ENCODE data around the gene GNAT2.

GNAT2 gene

GRCh38 chr1:109624201-109625010 is 5.0 kb upstream of the GNAT2 start:
- TF ChIP-seq, protein P1, sequence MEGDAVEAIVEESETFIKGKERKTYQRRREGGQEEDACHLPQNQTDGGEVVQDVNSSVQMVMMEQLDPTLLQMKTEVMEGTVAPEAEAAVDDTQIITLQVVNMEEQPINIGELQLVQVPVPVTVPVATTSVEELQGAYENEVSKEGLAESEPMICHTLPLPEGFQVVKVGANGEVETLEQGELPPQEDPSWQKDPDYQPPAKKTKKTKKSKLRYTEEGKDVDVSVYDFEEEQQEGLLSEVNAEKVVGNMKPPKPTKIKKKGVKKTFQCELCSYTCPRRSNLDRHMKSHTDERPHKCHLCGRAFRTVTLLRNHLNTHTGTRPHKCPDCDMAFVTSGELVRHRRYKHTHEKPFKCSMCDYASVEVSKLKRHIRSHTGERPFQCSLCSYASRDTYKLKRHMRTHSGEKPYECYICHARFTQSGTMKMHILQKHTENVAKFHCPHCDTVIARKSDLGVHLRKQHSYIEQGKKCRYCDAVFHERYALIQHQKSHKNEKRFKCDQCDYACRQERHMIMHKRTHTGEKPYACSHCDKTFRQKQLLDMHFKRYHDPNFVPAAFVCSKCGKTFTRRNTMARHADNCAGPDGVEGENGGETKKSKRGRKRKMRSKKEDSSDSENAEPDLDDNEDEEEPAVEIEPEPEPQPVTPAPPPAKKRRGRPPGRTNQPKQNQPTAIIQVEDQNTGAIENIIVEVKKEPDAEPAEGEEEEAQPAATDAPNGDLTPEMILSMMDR (IDR thresholded peaks at IDR 0.05; ENCODE audit: low read depth, low read length, missing control alignments) = no peak
- H3K4me3 ChIP-seq (replicated peaks; ENCODE audit: low read depth, low read length) = peak overlapping the region; percentile 24
- no peak for DNase-seq (ENCODE audit: extremely low read depth, low read depth)

- TF ChIP-seq, protein P1 (IDR thresholded peaks at IDR 0.05; ENCODE audit: low read depth, low read length, missing control alignments) = no peak
- DNase-seq (ENCODE audit: extremely low read depth, low read depth) = no peak
- H3K4me3 ChIP-seq (replicated peaks; ENCODE audit: low read depth, low read length) = peak overlapping the region; percentile 24
Observed at GRCh38 chr1:109623601-109624161, 4.3 kb upstream of the GNAT2 start.

- peak overlapping the region; percentile 98 for H3K4me3 ChIP-seq (replicated peaks; ENCODE audit: low read depth, low read length)
- no peak for DNase-seq (ENCODE audit: extremely low read depth, low read depth)
- TF ChIP-seq, protein P1 (IDR thresholded peaks at IDR 0.05; ENCODE audit: low read depth, low read length, missing control alignments) = no peak
Observed at GRCh38 chr1:109622895-109623294, 3.5 kb upstream of the GNAT2 start.

GRCh38 chr1:109622137-109622892 is 2.9 kb upstream of the GNAT2 start:
- H3K4me3 ChIP-seq (replicated peaks; ENCODE audit: low read depth, low read length) = peak overlapping the region; percentile 98
- TF ChIP-seq, protein P1 (IDR thresholded peaks at IDR 0.05; ENCODE audit: low read depth, low read length, missing control alignments) = no peak
- no peak for DNase-seq (ENCODE audit: extremely low read depth, low read depth)

- peak overlapping the region; percentile 98 for H3K4me3 ChIP-seq (replicated peaks; ENCODE audit: low read depth, low read length)
- no peak for DNase-seq (ENCODE audit: extremely low read depth, low read depth)
- TF ChIP-seq, protein P1 (IDR thresholded peaks at IDR 0.05; ENCODE audit: low read depth, low read length, missing control alignments) = no peak
Observed at GRCh38 chr1:109621379-109622136, 2.1 kb upstream of the GNAT2 start.

- peak overlapping the region; percentile 98 for H3K4me3 ChIP-seq (replicated peaks; ENCODE audit: low read depth, low read length)
- TF ChIP-seq, protein P1 (IDR thresholded peaks at IDR 0.05; ENCODE audit: low read depth, low read length, missing control alignments) = no peak
- DNase-seq (ENCODE audit: extremely low read depth, low read depth) = peak; percentile 72
Observed at GRCh38 chr1:109620841-109621286, 1.4 kb upstream of the GNAT2 start.

Measured in HFF-Myc (cell line).